ENCODE measurements around the gene NUDT3.
A peak's percentile ranks its signal among the peaks of the same experiment; 100 is the strongest.
"Not testable (repeated sequence)": the region's sequence is repeated elsewhere in the genome, so short reads cannot be mapped to it uniquely, and the experiment has no call there.

NUDT3 gene

GRCh38 chr6:34332251-34333198 is 59.9 kb downstream of the NUDT3 start:
- DNase-seq, result no peak
- intact Hi-C loops (cut with DNase I), result no loop called here

- no peak for DNase-seq
- intact Hi-C loops (cut with DNase I), result no loop called here
Measured at GRCh38 chr6:34331371-34332050, 61.0 kb downstream of the NUDT3 start.

- DNase-seq; intact Hi-C loops (cut with DNase I): not testable (repeated sequence)
Measured at GRCh38 chr6:34329814-34330213, 62.7 kb downstream of the NUDT3 start.

GRCh38 chr6:34328969-34329368 is 63.5 kb downstream of the NUDT3 start:
- intact Hi-C loops (cut with DNase I), result no loop called here
- DNase-seq, result no peak

GRCh38 chr6:34327313-34328205 is 64.9 kb downstream of the NUDT3 start:
- intact Hi-C loops (cut with DNase I), result not testable (repeated sequence)

GRCh38 chr6:34325633-34326032 is 66.8 kb downstream of the NUDT3 start:
- intact Hi-C loops (cut with DNase I), result no loop called here
- no peak for DNase-seq

More at GRCh38 chr6:34327313-34328205, 64.9 kb downstream of the NUDT3 start:
- DNase-seq, result not testable (repeated sequence)

GRCh38 chr6:34324738-34325444 is 67.6 kb downstream of the NUDT3 start:
- DNase-seq, result peak in 7 of 42 donors; percentile 26 to 63 (median 38)
- intact Hi-C loops (cut with DNase I), result no loop called here

GRCh38 chr6:34324221-34324620 is 68.2 kb downstream of the NUDT3 start:
- DNase-seq; intact Hi-C loops (cut with DNase I): not testable (repeated sequence)

- DNase-seq, result no peak
- intact Hi-C loops (cut with DNase I), result no loop called here
Measured at GRCh38 chr6:34323300-34323699, 69.2 kb downstream of the NUDT3 start.

- intact Hi-C loops (cut with DNase I), result no loop called here
- no peak for DNase-seq
Measured at GRCh38 chr6:34322732-34323131, 69.7 kb downstream of the NUDT3 start.

- intact Hi-C loops (cut with DNase I), result no loop called here
- DNase-seq, result no peak
Measured at GRCh38 chr6:34321821-34322220, 70.6 kb downstream of the NUDT3 start.

- no peak for DNase-seq
- intact Hi-C loops (cut with DNase I), result no loop called here
Measured at GRCh38 chr6:34319471-34319885, 73.0 kb downstream of the NUDT3 start.

GRCh38 chr6:34318499-34319470 is 73.7 kb downstream of the NUDT3 start:
- no peak for DNase-seq
- intact Hi-C loops (cut with DNase I), result no loop called here

GRCh38 chr6:34317882-34318498 is 74.5 kb downstream of the NUDT3 start:
- intact Hi-C loops (cut with DNase I), result no loop called here

GRCh38 chr6:34317172-34317477 is 75.3 kb downstream of the NUDT3 start:
- no peak for DNase-seq
- intact Hi-C loops (cut with DNase I), result no loop called here

More at GRCh38 chr6:34317882-34318498, 74.5 kb downstream of the NUDT3 start:
- no peak for DNase-seq

- intact Hi-C loops (cut with DNase I), result no loop called here
- no peak for DNase-seq
Measured at GRCh38 chr6:34316431-34317171, 75.9 kb downstream of the NUDT3 start.
